HAP-1 (cell line): ENCODE measurements around the gene PPP2R5B.

ENCODE experiments used
- DNase-seq, 2 experiments: peaks; one replicate each; pipeline ENCODE4 v3.0.0-alpha.2; 2016 to 2020; ENCODE audit warnings: low spot score in 2 of 2
- H3K27me3 ChIP-seq: fragments of 250-450 bp; sonication (Bioruptor Pico); 2 replicates; pipeline ENCODE4 v1.5.1; 2020; ENCODE audit warnings: low read depth, mild to moderate bottlenecking, moderate library complexity
- H3K36me3 ChIP-seq: fragments of 250-450 bp; sonication (Bioruptor Pico); replicated peaks from 2 replicates; pipeline ENCODE4 v1.5.1; 2020; ENCODE audit warnings: mild to moderate bottlenecking
- H3K4me1 ChIP-seq: fragments of 250-450 bp; sonication (Bioruptor Pico); 2 replicates; pipeline ENCODE4 v1.5.1; 2020; ENCODE audit warnings: mild to moderate bottlenecking
- H3K4me3 ChIP-seq: fragments of 250-450 bp; sonication (Bioruptor Pico); 2 replicates; pipeline ENCODE4 v1.5.1; 2020; ENCODE audit warnings: mild to moderate bottlenecking, moderate library complexity
- H3K9me3 ChIP-seq: fragments of 250-450 bp; sonication (Bioruptor Pico); 2 replicates; pipeline ENCODE4 v1.5.1; 2020; ENCODE audit warnings: mild to moderate bottlenecking, moderate library complexity
- in situ Hi-C: fragments of 300-500 bp; cut with MboI; formaldehyde crosslinking; loops from 3 replicates; pipeline ENCODE4 v1.14.3; 2020; ENCODE audit warnings: low sequenced_read_pairs, inconsistent platforms, mixed read lengths

Gene PPP2R5B

DNA sequence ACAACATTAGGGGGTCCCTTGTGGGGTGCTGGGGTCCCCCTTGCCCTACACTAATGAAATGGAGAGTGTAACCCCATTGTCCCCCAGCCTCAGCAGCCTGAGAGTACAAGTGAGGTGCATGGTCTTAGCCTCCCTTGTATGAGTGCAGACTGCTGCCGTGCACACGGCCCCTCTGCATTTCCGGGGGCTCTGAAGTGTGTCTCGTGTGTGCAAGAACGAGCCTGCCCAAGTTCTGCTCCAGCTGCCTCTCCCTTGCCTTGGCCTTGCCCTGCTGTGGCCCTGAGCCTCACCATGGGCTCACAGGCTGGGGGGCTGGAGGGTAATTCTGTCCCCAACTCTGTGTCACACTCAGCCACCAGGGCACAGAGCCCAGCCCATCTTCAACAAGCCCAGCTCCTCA, 40.9 kb upstream of the PPP2R5B start:
- Histone ChIP-seq H3K9me3 (no peaks in the 10 kb centered on the region), H3K36me3 (no peaks in the 10 kb centered on the region), H3K27me3 (no peaks in the 10 kb centered on the region), H3K4me3 (no peak overlapping the region), H3K4me1 (peaks cover 18% of the 10 kb centered on the region)
- no peak for DNase-seq
- in situ Hi-C loops, result no loop called here

DNA sequence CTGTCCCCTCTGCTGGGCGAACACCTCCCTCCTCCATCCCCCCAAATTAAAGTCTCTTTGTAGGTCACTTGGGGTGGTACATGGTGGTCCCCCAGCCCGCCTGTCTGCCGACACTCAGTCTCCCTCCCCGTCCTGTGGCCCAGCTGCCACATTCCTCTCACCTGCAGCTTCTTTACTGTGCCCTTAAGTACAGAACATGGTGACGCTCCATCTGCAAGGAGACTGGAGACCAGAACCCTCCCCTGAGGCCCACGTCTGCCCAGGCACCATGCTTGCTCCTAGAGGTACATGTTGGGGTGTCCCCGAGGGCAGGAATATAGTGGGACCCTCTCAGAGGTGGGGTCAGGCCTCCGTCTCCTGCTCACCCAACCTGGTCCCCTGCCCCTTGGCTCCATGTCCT, 40.5 kb upstream of the PPP2R5B start:
- H3K4me3 ChIP-seq, result no peak overlapping the region
- in situ Hi-C loops, result no loop called here

DNA sequence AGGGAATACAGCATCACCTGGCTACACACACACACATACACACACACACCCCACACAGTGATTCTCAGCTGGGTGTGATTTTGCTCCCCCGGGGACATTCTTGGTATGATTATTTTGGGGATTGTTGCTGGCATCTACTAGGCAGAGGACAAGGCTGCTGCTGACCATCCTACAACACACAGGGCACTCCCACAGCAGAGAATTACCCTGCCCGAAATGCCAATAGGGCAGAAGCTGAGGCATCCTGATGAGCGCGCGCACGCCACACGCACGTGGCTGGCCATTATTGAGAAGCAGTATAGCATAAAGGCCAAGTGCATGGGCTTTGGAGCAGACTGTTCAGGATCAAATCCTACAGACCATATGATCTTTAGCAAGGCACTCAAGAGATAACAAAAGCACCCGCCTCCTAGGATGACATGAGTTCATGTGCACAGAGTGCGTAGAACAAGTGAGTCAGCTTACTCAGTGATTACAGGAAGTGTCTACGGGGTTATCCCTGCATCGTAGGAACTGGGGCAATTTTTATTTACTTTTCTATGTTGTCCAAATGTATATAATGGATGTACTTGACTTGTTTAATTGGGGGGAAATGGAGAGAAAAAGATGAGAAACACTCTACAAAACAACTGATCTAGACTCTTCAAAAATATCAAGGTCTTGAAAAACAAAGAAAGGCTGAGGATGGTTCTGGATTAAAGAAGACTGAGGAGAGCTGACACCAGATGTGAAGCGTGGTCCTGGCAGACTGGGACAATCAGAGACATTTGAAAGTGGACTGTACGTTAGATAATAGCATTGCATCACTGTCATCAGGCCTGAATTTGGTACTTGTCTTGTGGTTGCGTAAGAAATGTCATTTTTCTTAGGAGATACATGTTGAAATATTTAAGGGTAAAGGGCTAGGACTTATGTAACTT, 38.9 kb upstream of the PPP2R5B start:
- in situ Hi-C loops, result no loop called here
- Histone ChIP-seq H3K36me3 (no peaks in the 10 kb centered on the region), H3K9me3 (no peaks in the 10 kb centered on the region), H3K4me1 (peaks cover 13% of the 10 kb centered on the region), H3K4me3 (no peak overlapping the region), H3K27me3 (no peaks in the 10 kb centered on the region)
- DNase-seq, result no peak

More for the DNA sequence above, 40.5 kb upstream of the PPP2R5B start:
- Histone ChIP-seq H3K27me3 (no peaks in the 10 kb centered on the region), H3K36me3 (no peaks in the 10 kb centered on the region), H3K9me3 (no peaks in the 10 kb centered on the region), H3K4me1 (peaks cover 18% of the 10 kb centered on the region)
- DNase-seq, result no peak

DNA sequence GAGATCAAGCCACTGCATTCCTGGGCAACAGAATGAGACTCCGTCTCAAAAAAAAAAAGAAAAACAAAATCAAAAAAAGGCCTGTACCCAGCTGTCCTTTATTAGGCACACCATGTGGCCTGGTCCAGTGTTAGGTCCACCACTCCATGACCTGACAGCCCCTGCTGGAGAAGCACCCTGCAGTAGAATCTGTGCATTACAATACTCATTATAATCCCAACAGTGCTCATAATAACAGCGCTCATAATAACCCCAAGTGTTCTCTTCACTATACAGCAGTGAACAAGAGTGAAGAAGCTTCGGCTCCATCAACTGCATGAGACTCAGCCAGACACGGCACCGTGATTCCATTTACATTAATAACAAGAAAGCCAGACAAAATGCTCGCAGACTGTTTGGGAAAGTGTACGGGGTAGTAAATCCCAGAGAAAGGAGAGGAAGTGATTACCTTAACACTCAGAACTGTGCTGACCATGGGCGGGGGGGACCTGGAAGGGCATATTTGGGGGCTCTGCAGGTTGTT, 37.2 kb upstream of the PPP2R5B start:
- in situ Hi-C loops, result no loop called here
- H3K4me1 ChIP-seq, result peaks cover 13% of the 10 kb centered on the region
- no peaks in the 10 kb centered on the region for H3K36me3 ChIP-seq
- no peaks in the 10 kb centered on the region for H3K9me3 ChIP-seq
- DNase-seq, result peak; percentile 33 to 48
- H3K27me3 ChIP-seq, result no peaks in the 10 kb centered on the region
- H3K4me3 ChIP-seq, result peak overlapping the region; percentile 22; the same call in 1 of the 2 replicates

DNA sequence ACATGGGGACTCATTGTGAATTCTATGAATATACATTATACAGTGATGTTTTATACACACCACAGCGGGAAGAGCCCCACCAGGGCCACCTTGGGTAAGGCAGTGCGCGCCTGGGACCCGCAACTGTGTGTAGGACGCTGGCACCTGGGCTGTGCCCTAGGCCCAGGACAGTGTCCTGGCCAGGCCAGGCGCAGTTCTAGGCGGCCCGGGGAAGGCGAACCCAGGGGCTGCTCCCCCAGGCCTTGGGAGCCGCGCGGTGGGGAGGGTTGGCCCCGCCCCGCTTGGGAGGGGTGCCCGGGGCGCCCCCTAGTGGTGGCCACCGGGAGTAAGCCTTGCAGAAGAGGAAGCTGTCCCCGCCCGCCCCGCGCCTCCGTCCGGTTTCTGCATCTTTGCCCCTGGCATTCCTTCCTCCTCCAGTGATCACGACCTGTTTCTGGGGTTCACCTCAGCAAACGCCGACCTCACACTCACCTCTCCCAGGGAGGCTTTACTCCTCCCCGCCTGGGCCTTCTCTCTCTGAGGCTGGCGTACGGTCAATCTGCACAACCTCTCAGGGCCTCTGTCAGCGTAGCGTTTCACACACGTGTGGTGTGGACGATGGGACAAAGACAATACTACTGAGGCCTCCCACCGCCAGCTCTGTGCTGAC, 36.6 kb upstream of the PPP2R5B start:
- Histone ChIP-seq H3K27me3 (no peaks in the 10 kb centered on the region), H3K4me3 (peak overlapping the region; percentile 22), H3K36me3 (no peaks in the 10 kb centered on the region), H3K4me1 (peaks cover 13% of the 10 kb centered on the region), H3K9me3 (no peaks in the 10 kb centered on the region)
- in situ Hi-C loops, result no loop called here
- DNase-seq, result peak; percentile 66 to 89

DNA sequence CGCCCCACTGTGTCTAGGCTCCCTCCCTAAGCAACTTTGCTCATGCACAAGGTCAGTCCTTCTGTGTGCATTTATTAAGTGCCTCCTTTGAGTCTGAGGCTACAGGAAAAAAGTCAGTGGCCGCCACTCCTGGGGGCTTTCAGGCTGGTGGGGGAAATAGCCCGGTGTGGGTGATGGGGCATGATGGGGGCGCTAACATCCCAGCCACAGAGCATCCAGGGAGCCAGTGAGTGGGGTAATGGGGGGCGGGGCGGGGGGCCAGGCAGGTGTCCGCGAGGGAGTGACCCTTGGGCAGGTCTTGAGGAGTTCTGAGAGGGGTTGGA, 36.1 kb upstream of the PPP2R5B start:
- in situ Hi-C loops, result no loop called here
- H3K27me3 ChIP-seq, result no peaks in the 10 kb centered on the region
- H3K36me3 ChIP-seq, result no peaks in the 10 kb centered on the region
- DNase-seq, result no peak
- peaks cover 13% of the 10 kb centered on the region for H3K4me1 ChIP-seq
- H3K4me3 ChIP-seq, result peak overlapping the region; percentile 22
- no peaks in the 10 kb centered on the region for H3K9me3 ChIP-seq

DNA sequence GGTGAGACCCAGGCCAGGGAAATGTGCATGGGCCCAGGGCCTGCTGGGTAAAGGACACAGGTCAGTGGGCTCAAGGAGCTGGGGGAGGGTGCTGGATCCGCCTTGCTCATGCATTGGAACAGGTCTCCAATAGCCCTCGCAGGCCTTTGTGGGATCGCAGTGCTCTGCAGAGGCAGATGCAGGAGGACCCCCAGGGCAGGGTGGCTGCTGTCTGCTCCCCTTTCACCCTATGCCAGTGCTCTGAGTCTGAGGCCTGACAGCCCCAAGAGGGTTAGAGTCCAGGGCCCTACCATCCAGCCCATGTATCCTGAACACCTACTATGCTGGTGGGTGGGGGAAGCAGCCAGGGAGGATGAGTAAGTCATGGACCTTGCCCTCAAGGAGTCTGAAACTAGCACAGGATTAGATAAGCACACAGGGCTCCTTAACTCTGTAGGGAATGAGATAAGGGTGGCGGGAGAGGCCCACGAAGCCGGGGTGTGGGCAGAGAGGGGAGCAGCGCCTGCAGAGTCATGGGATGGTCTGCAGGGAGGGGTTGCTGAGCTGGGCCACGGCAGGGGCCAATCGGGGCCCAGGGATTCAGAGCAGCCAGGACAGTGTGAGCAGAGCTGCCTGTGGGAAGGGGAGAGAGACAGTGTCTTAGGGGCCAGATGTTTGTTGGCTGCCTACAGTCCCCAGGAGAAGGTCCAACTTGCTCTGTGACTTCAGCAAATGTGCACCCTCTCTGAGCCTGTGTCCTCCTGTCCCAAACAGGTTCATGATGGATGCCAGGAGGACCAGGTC, 35.6 kb upstream of the PPP2R5B start:
- Histone ChIP-seq H3K9me3 (no peaks in the 10 kb centered on the region), H3K4me1 (peaks cover 13% of the 10 kb centered on the region), H3K36me3 (no peaks in the 10 kb centered on the region), H3K27me3 (no peaks in the 10 kb centered on the region), H3K4me3 (no peak overlapping the region)
- DNase-seq, result no peak
- in situ Hi-C loops, result no loop called here

DNA sequence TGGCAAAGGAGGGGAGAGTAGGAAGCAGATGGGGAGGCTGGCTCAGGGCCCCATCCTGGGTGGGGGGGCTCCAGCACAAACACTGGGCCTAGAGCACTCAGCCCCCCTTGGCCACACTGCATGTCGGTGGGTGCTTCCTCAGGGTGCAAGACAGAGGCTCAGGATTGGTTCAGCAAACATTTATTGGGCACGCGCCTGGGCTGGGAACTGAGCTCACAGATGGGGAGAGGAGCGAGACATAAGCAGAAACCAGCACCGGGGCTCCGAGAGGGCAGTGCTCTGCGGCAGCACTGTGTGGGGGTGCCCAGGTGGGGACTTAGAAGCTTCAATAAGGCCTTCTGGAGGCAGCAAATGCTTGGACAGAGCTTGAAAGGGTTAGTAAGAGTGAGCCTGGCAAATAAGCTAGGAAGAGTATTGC, 34.0 kb upstream of the PPP2R5B start:
- DNase-seq, result no peak
- in situ Hi-C loops, result loop anchor here (5.0 kb wide), 1 partner anchor 43 kb away; no protein-coding TSS in a partner anchor
- Histone ChIP-seq H3K27me3 (no peaks in the 10 kb centered on the region), H3K36me3 (peaks cover 6% of the 10 kb centered on the region; the same call in 1 of the 2 replicates), H3K9me3 (no peaks in the 10 kb centered on the region), H3K4me1 (peaks cover 13% of the 10 kb centered on the region), H3K4me3 (no peak overlapping the region)

DNA sequence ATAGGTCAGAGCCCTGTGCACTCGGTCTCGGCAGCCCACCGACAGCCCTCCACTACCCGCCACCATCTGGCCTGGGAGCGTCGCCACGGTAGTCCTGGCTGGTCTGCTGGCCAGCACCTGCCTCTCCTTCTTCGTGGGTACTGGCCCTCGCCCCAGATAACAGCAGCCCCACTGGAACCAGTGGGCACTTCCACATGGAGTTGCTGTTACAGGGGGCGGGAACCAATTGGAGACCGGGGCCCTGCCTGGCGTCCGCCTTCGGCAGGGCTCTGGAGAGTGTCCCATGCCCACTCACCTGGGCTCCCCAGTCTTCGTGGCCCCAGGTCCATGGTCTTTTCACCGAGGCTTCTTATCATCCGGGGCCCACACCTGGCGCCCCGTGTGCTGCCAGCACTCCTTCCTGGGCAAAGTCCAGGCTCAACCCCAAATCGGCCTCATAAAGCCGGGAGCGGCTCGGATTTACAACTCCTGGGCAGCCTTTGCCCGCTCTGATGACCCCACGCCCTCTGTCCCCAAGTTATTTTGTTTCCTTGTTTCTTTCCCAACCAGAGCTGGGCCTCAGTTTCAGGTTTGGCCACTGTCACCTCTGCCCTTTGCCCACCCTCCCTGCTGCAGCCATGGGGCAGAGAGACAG, 33.2 kb upstream of the PPP2R5B start:
- H3K9me3 ChIP-seq, result no peaks in the 10 kb centered on the region
- DNase-seq, result no peak
- peaks cover 6% of the 10 kb centered on the region for H3K36me3 ChIP-seq
- no peaks in the 10 kb centered on the region for H3K27me3 ChIP-seq
- H3K4me3 ChIP-seq, result no peak overlapping the region
- in situ Hi-C loops, result loop anchor here (5.0 kb wide), 1 partner anchor 44 kb away; no protein-coding TSS in a partner anchor
- peaks cover 13% of the 10 kb centered on the region for H3K4me1 ChIP-seq

DNA sequence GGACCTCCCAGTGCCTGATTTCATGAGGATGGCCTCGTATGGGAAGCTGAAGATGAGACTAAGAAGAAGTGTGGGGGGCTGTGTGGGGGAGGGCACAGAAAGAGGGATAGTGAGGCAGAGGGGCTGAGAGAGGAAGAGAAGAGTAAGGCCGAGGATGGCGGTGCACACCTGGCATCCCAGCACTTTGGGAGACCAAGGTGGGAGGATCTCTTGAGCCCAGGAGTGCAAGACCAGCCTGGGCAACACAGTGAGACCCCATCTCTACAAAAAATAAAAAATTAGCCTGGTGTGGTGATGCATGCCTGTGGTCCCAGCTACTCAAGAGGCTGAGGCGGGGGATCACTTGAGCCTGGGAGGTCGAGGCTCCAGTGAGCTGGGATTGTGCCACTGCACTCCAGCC, 32.6 kb upstream of the PPP2R5B start:
- Histone ChIP-seq H3K9me3 (no peaks in the 10 kb centered on the region), H3K27me3 (no peaks in the 10 kb centered on the region), H3K4me3 (no peak overlapping the region), H3K4me1 (peaks cover 13% of the 10 kb centered on the region), H3K36me3 (peaks cover 6% of the 10 kb centered on the region)
- DNase-seq, result no peak
- in situ Hi-C loops, result loop anchor here (5.0 kb wide), 1 partner anchor 45 kb away; no protein-coding TSS in a partner anchor

DNA sequence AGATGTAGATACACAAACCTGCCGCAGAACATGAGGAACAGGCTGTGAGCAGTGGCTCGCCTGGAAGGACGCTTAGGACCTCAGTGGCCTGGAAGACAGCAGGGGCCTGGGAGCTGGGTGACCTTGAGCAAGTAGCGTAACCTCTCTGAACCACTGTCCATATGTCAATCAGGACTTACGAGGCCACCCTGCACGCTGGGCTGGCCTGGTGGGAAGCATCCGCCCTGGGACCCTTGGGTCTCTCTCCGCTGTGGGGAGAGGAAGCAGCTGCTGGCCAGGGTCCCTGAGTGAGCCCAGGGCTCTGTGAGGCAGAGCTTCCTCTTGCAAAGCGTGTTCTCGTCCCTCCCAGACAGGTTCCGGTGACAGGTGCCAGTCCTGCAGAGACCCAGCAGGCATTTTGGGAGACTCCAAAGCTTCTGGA, 32.1 kb upstream of the PPP2R5B start:
- in situ Hi-C loops, result loop anchor here (5.0 kb wide), 1 partner anchor 45 kb away; no protein-coding TSS in a partner anchor
- no peaks in the 10 kb centered on the region for H3K27me3 ChIP-seq
- peaks cover 7% of the 10 kb centered on the region for H3K36me3 ChIP-seq
- no peak overlapping the region for H3K4me3 ChIP-seq
- no peak for DNase-seq
- peaks cover 10% of the 10 kb centered on the region for H3K4me1 ChIP-seq
- no peaks in the 10 kb centered on the region for H3K9me3 ChIP-seq

DNA sequence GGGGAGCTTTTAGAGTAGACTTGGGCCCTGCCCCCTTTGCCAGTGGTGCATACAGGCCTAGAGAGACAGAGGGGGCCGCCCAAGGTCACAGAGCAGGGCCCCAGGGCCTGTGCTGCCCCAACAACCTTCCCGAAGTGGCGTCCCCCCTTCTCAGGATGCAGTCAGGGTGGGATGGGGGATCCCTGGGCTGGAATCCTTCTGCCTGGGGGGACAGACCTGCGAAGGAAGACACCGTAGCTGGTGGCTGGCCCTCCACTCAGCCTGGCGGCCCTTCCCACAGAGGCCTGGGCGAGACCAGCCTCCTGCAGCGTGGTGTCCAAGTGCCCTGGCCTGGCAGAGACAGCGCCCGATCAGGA, 31.7 kb upstream of the PPP2R5B start:
- H3K36me3 ChIP-seq, result peaks cover 9% of the 10 kb centered on the region
- H3K9me3 ChIP-seq, result no peaks in the 10 kb centered on the region
- in situ Hi-C loops, result loop anchor here (5.0 kb wide), 1 partner anchor 46 kb away; no protein-coding TSS in a partner anchor
- DNase-seq, result no peak
- no peaks in the 10 kb centered on the region for H3K27me3 ChIP-seq
- H3K4me1 ChIP-seq, result peaks cover 6% of the 10 kb centered on the region
- H3K4me3 ChIP-seq, result no peak overlapping the region
